HG03060 (cell line): Measurements from ENCODE around the gene FKBP10.
A peak's percentile ranks its signal among the peaks of the same experiment; 100 is the strongest.
"Not testable (repeated sequence)": the region's sequence is repeated elsewhere in the genome, so short reads cannot be mapped to it uniquely, and the experiment has no call there.

ENCODE experiments used
- ATAC-seq: cut with Tn5 transposase; IDR thresholded peaks from one replicate; pipeline ENCODE4 v1.9.1; 2021; ENCODE audit warnings: low read depth, moderate number of reproducible peaks; ENCODE audit not compliant: unreplicated experiment

Gene FKBP10

GRCh38 chr17:41835800-41836549 is 23.2 kb downstream of the FKBP10 start, which contains the start of gene NT5C3B:
TSS of gene NT5C3B (minus strand) at chr17:41836232. CDS start at chr17:41836193, 39 bp downstream.
- no peak for ATAC-seq

GRCh38 chr17:41836550-41837196 is 23.9 kb downstream of the FKBP10 start:
- ATAC-seq = no peak

- ATAC-seq = no peak
Measured at GRCh38 chr17:41837761-41838538, 25.1 kb downstream of the FKBP10 start, which contains the start of gene KLHL10. TSS of gene KLHL10 (plus strand) at chr17:41837825. CDS start at chr17:41837933, 108 bp downstream.

GRCh38 chr17:41839448-41839847 is 26.6 kb downstream of the FKBP10 start:
- not testable (repeated sequence) for ATAC-seq

- not testable (repeated sequence) for ATAC-seq
Measured at GRCh38 chr17:41840781-41841180, 28.0 kb downstream of the FKBP10 start.

GRCh38 chr17:41844971-41845370 is 32.2 kb downstream of the FKBP10 start:
- ATAC-seq = no peak

GRCh38 chr17:41848788-41849187 is 36.0 kb downstream of the FKBP10 start:
- ATAC-seq = no peak

- no peak for ATAC-seq
Measured at GRCh38 chr17:41849251-41849990, 36.6 kb downstream of the FKBP10 start.

GRCh38 chr17:41851382-41851781 is 38.6 kb downstream of the FKBP10 start:
- ATAC-seq = not testable (repeated sequence)

- no peak for ATAC-seq
Measured at GRCh38 chr17:41860254-41860931, 47.6 kb downstream of the FKBP10 start.

- no peak for ATAC-seq
Measured at GRCh38 chr17:41863074-41863848, 50.5 kb downstream of the FKBP10 start.

- peak; percentile 20 for ATAC-seq
Measured at GRCh38 chr17:41864498-41864835, 51.7 kb downstream of the FKBP10 start.

GRCh38 chr17:41864836-41865595 is 52.2 kb downstream of the FKBP10 start, which contains the start of gene KLHL11:
TSS of gene KLHL11 (minus strand) at chr17:41865423. CDS start at chr17:41865370, 53 bp downstream.
- ATAC-seq = peak; percentile 53

GRCh38 chr17:41865596-41865893 is 52.7 kb downstream of the FKBP10 start:
- ATAC-seq = no peak

- ATAC-seq = no peak
Measured at GRCh38 chr17:41868568-41868967, 55.8 kb downstream of the FKBP10 start.

GRCh38 chr17:41869426-41869825 is 56.6 kb downstream of the FKBP10 start:
- no peak for ATAC-seq

- no peak for ATAC-seq
Measured at GRCh38 chr17:41870097-41870496, 57.3 kb downstream of the FKBP10 start.

- no peak for ATAC-seq
Measured at GRCh38 chr17:41870627-41871026, 57.8 kb downstream of the FKBP10 start.

- ATAC-seq = no peak
Measured at GRCh38 chr17:41871789-41872188, 59.0 kb downstream of the FKBP10 start.
